Measurements from ENCODE around the gene SLC45A2.

DNA sequence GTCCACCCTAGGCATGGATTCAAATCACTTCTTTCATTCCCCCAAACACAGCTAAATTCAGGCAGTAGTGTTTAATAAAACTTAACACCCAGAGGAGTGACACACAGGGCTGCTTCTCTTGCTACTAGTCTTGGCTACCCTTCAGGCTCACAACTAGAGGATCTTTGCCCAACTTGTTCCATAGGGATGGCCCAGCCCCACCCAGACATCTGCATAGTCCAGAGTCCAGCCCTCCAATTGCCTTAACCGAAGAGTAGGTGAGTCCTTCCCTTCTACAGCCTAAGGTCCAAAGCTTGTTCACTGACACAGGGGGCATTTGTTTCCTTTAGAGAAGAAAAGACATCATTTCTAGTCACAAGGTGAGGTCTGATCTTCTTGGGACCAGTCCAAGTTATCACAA is 63.5 kb downstream of the SLC45A2 start:
- no peak for TF ChIP-seq EZH2phosphoT487 (IDR thresholded peaks at IDR 0.05; ENCODE audit: borderline replicate concordance, low read length)
- TF ChIP-seq, protein P1, sequence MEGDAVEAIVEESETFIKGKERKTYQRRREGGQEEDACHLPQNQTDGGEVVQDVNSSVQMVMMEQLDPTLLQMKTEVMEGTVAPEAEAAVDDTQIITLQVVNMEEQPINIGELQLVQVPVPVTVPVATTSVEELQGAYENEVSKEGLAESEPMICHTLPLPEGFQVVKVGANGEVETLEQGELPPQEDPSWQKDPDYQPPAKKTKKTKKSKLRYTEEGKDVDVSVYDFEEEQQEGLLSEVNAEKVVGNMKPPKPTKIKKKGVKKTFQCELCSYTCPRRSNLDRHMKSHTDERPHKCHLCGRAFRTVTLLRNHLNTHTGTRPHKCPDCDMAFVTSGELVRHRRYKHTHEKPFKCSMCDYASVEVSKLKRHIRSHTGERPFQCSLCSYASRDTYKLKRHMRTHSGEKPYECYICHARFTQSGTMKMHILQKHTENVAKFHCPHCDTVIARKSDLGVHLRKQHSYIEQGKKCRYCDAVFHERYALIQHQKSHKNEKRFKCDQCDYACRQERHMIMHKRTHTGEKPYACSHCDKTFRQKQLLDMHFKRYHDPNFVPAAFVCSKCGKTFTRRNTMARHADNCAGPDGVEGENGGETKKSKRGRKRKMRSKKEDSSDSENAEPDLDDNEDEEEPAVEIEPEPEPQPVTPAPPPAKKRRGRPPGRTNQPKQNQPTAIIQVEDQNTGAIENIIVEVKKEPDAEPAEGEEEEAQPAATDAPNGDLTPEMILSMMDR (IDR thresholded peaks at IDR 0.05; ENCODE audit: low read depth, low read length, poor library complexity, severe bottlenecking), result no peak

Data from DOHH2 (cell line).